ENCODE measurements around the gene TK2.

GRCh38 chr16:66476328-66477027, 73.4 kb downstream of the TK2 start:
- TF ChIP-seq CTCF (IDR thresholded peaks at IDR 0.05; ENCODE audit: low read depth, low read length, missing input control) = no peak
- TF ChIP-seq ZBTB33 (IDR thresholded peaks at IDR 0.05) = no peak
- no peak for TF ChIP-seq EGR1 (IDR thresholded peaks at IDR 0.05; ENCODE audit: low read depth in 2 of 2)
- no peak for TF ChIP-seq GABPA (IDR thresholded peaks at IDR 0.05 in 1 of 2, conservative IDR thresholded peaks at IDR 0.05 in 1 of 2)
- TF ChIP-seq TAF1 (conservative IDR thresholded peaks at IDR 0.05) = no peak
- TF ChIP-seq REST (IDR thresholded peaks at IDR 0.05) = no peak
- TF ChIP-seq ATF3 (IDR thresholded peaks at IDR 0.05) = no peak
- no peak for TF ChIP-seq YY1 (IDR thresholded peaks at IDR 0.05)
- TF ChIP-seq SP1 (IDR thresholded peaks at IDR 0.05) = no peak
- no peak for TF ChIP-seq RXRA (IDR thresholded peaks at IDR 0.05)
- TF ChIP-seq MAX (IDR thresholded peaks at IDR 0.05) = no peak

Data from liver (tissue), 3 donors.